ENCODE data around the gene PKP4. TPM values are rescaled to one million over a fixed set of nuclear protein-coding genes. Genes with fewer than 3 reads are reported as not detected.

The PKP4 gene
- total RNA-seq, 1 donor = 7.9 TPM

DNA sequence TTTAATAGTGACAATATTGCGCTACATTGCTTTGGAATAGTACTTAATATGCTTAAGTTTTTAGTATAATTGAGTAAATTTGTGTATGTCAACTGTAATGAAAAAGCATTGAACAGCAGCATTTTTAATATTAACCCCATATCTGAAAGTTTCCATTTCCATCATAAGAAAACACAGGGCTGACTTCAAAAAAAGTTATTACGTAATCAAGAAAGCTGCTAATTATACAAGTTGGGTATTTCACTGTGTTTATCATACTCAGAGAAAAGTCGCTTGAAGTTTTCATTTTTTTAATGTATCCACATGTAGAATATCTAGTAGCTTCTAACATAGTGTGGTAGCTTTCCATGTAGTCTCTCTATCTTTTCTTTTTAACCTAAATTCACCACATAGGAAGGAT, 146.5 kb downstream of the PKP4 start:
- Histone ChIP-seq H3K9me3 (ENCODE audit: low read depth, low read length) (no peaks in the 10 kb centered on the region), H3K4me1 (ENCODE audit: insufficient read depth, low read length) (no peaks in the 10 kb centered on the region), H3K27me3 (ENCODE audit: insufficient read depth, low read length) (no peaks in the 10 kb centered on the region), H3K4me3 (ENCODE audit: low read length) (no peak overlapping the region)

DNA sequence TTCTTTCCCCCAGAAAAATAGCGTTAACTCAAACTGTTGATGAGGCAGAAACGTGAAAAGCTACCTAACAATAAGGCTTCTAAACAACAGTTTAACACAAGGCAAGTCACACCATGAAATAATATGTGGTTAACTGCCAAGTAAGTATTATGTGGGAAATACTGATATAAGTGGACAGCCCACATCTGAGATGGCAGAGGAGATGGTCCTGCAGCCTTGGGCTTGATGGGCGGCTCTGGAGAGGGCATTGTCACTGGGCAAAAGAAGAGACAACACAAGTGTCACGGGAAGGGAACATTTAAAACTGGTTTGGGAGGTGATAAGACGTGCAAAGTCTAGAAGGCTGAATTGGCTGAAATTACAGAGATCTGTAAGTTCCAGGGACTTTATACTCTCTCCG, 147.2 kb downstream of the PKP4 start:
- Histone ChIP-seq H3K9me3 (ENCODE audit: low read depth, low read length) (no peaks in the 10 kb centered on the region), H3K4me1 (ENCODE audit: insufficient read depth, low read length) (no peaks in the 10 kb centered on the region), H3K27me3 (ENCODE audit: insufficient read depth, low read length) (no peaks in the 10 kb centered on the region), H3K4me3 (ENCODE audit: low read length) (no peak overlapping the region)

DNA sequence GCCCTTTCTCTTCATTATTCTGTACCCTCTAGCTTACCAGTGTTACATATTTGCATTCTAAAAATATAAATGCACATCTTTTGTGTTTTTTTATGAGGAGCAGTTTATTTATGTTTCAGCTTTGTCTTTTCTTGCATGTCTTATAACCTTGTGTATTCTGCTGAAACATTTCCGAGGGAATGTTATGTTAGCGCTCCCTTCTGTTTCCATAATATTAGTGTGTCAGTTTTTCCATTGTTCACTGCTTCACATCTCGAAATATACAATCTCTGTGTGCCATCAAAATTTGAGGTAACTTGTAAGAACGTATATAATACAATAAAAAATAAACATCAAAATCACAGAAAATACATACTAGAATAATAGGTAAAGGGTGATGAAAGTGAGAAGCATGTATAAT, 153.3 kb downstream of the PKP4 start:
- Histone ChIP-seq H3K4me3 (ENCODE audit: low read length) (no peak overlapping the region), H3K9me3 (ENCODE audit: low read depth, low read length) (no peaks in the 10 kb centered on the region), H3K4me1 (ENCODE audit: insufficient read depth, low read length) (no peaks in the 10 kb centered on the region), H3K27me3 (ENCODE audit: insufficient read depth, low read length) (no peaks in the 10 kb centered on the region)

DNA sequence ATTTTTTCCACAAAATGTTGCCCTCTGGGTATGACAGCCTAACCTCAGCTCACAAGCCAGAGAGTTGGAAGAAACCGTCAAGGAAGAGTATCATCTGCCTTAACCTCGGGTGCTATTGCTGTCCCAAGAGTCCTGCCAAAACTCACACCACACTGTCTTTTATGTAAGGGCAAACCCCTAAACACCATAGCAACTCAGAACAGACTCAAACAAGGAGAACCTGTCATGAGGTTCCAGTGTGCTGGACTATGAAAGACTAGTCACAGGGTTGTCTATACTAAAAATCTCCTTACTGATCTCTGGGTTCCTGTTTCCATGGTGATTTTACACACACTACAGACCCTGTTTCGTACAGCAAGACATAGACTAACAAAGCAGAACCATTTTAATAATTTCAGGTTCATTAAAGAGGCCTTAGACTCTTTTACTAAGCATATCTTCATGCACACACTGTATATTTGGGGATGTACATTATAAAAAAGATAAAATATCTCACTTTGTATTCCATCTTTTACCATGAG, 159.8 kb downstream of the PKP4 start:
- Histone ChIP-seq H3K9me3 (ENCODE audit: low read depth, low read length) (no peaks in the 10 kb centered on the region), H3K4me3 (ENCODE audit: low read length) (no peak overlapping the region), H3K27me3 (ENCODE audit: insufficient read depth, low read length) (no peaks in the 10 kb centered on the region), H3K4me1 (ENCODE audit: insufficient read depth, low read length) (no peaks in the 10 kb centered on the region)

DNA sequence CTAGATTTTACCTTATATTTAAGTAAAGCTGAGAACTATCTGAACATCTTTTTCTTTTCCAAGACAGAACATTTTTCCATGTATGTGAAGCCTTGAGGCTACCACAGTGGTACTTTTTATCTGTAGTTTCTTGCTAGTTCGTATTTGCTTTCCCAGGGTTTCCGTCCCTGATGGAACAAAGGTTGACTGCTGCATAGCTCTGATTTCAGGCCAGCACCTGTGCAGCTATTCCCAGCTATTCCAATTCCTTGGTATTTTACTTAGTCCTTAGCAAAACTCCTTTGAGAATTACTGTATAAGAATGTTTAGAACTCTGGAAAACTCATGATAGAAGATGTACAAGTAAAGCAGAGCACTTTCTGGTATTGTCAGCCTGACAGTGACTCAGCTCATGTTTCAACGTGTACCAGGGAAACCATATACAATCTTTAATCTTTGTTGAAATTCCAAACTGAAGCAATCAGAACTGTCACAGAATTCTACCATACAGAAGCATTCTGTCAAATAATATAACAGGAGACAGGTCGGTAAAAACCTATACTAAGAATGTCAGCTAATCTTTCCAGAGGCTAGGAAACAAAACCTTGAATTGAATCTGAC, 162.2 kb downstream of the PKP4 start:
- no peaks in the 10 kb centered on the region for H3K9me3 ChIP-seq (ENCODE audit: low read depth, low read length)
- H3K4me3 ChIP-seq (ENCODE audit: low read length) = no peak overlapping the region

DNA sequence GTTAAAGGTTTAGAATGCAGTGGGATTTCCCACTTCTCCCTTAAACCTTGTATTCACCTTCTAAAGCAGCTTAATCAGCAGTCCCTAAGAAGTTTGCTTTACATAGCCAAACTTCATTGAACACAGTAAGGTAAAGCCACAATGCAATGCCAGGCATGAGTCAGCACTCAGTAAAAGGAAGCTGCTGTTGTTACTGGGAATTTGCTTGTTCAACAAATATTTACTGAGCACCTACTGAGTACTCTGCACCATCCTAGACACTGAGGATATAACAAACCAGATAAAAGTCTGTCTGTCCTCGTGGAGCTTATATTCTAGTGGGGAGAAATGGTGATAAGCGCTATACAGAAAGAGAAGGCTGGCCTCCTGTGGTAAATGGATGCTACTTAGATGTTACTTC, 162.7 kb downstream of the PKP4 start:
- H3K4me3 ChIP-seq (ENCODE audit: low read length) = no peak overlapping the region
- H3K9me3 ChIP-seq (ENCODE audit: low read depth, low read length) = no peaks in the 10 kb centered on the region
- no peaks in the 10 kb centered on the region for H3K4me1 ChIP-seq (ENCODE audit: insufficient read depth, low read length)
- H3K27me3 ChIP-seq (ENCODE audit: insufficient read depth, low read length) = no peaks in the 10 kb centered on the region

More for the DNA sequence above, 162.2 kb downstream of the PKP4 start:
- Histone ChIP-seq H3K27me3 (ENCODE audit: insufficient read depth, low read length) (no peaks in the 10 kb centered on the region), H3K4me1 (ENCODE audit: insufficient read depth, low read length) (no peaks in the 10 kb centered on the region)

DNA sequence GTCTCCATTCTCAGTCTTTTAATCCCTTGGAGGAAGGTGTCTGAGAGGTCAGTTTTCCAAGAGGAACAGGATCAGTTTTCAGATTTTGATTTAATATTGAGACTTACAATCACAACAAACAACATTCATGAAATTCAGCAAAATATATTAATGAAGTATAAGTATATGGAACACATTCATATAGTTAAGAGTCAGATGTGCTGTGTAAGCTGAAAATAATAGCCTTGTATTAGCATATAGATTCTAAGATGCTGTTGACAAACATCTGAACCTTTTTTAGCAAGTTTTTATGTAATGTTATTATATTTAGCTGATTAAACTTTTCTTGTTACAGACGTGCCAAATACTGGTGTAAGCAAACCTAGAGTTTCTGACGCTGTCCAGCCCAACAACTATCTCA, 163.9 kb downstream of the PKP4 start:
- Histone ChIP-seq H3K4me1 (ENCODE audit: insufficient read depth, low read length) (no peaks in the 10 kb centered on the region), H3K27me3 (ENCODE audit: insufficient read depth, low read length) (no peaks in the 10 kb centered on the region), H3K4me3 (ENCODE audit: low read length) (no peak overlapping the region), H3K9me3 (ENCODE audit: low read depth, low read length) (no peaks in the 10 kb centered on the region)

DNA sequence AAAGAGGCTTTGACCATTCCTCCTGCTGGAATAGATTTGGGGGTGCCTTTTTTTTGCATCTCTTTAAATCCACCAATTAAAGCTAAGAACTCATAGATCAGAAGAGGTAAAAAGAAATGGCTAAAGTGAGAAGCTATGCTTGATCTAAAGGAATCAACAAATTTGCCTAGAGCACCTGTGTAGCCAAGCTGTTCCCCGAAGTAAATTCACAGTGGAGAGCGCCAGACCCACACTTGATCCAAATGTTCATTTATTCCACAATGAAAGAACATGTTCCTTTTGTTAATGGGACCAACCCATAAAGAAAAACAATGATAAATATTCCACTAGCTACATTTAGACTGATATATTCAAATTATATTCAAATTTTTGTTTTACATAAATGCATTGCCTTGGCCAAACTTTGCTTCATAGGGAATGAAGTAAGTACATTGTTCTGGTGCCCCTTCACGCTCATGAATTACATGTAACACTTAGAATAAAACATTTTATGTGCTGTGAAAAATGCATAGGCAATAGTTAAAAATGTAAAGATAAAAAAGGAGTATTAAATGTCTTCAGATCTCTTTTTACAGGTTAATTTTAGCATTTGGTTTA, 167.4 kb downstream of the PKP4 start:
- Histone ChIP-seq H3K4me1 (ENCODE audit: insufficient read depth, low read length) (no peaks in the 10 kb centered on the region), H3K9me3 (ENCODE audit: low read depth, low read length) (no peaks in the 10 kb centered on the region), H3K27me3 (ENCODE audit: insufficient read depth, low read length) (no peaks in the 10 kb centered on the region), H3K4me3 (ENCODE audit: low read length) (no peak overlapping the region)

DNA sequence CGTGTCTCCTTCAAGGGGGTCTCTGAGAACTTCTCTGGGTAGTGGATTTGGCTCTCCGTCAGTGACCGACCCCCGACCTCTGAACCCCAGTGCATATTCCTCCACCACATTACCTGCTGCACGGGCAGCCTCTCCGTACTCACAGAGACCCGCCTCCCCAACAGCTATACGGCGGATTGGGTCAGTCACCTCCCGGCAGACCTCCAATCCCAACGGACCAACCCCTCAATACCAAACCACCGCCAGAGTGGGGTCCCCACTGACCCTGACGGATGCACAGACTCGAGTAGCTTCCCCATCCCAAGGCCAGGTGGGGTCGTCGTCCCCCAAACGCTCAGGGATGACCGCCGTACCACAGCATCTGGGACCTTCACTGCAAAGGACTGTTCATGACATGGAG, 168.2 kb downstream of the PKP4 start:
- Histone ChIP-seq H3K4me3 (ENCODE audit: low read length) (no peak overlapping the region), H3K27me3 (ENCODE audit: insufficient read depth, low read length) (no peaks in the 10 kb centered on the region), H3K9me3 (ENCODE audit: low read depth, low read length) (no peaks in the 10 kb centered on the region), H3K4me1 (ENCODE audit: insufficient read depth, low read length) (no peaks in the 10 kb centered on the region)

DNA sequence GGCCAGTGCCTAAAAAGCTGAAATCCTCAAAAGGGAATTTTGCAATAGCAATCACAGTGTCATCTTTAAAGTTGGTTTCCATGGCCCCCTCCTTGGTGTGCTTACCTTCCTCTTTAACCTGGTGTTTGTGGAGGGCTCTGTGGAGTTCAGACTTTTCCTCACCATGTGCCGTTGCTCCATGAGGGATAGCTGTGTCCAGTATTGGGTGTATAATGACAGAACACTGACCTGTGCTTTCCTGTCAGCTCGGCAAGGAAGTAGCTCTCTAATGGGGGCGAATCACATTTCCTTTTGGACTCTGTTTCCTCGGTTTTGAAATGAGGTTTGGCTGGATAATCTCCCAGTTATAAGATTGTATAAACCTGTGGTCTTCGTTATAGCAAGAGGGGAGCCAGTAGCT, 172.4 kb downstream of the PKP4 start:
- Histone ChIP-seq H3K4me3 (ENCODE audit: low read length) (no peak overlapping the region), H3K4me1 (ENCODE audit: insufficient read depth, low read length) (no peaks in the 10 kb centered on the region), H3K27me3 (ENCODE audit: insufficient read depth, low read length) (no peaks in the 10 kb centered on the region), H3K9me3 (ENCODE audit: low read depth, low read length) (no peaks in the 10 kb centered on the region)

DNA sequence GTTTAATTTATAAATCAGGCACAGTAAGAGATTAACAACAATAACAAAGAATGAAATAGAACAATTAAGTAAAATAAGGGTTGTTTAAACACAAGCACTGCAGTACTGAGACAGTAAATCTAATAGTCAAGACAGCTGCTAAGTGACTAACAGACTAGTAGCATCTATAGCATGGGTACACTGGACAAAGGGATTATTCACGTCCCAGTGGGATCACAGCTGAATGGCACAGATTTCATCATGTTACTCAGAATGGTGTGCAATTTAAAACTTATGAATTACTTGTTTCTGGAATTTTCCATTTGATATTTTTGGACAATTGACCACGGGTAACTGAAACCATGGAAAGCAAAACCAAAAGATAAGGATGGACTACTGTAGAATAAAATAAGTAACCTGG, 176.5 kb downstream of the PKP4 start:
- H3K9me3 ChIP-seq (ENCODE audit: low read depth, low read length) = no peaks in the 10 kb centered on the region
- no peaks in the 10 kb centered on the region for H3K4me1 ChIP-seq (ENCODE audit: insufficient read depth, low read length)
- no peaks in the 10 kb centered on the region for H3K27me3 ChIP-seq (ENCODE audit: insufficient read depth, low read length)
- no peak overlapping the region for H3K4me3 ChIP-seq (ENCODE audit: low read length)

DNA sequence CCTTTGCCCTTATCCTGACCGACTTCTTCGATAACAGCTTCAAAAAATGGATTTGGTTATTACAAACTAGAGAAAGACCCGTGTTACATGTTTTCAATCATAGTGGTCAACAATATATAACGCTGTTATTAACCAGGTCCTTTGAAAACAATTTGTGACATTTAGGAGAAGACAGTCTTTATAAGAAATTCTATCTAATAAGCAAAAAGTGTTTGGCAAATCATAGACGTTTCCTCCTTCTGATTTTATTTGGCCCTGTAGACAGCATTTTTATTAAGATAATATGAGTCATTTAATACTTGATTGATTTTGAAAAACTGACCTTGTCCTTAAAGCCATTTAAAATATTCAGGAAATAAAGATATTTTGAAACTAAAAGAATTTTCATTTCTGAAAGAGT, 177.9 kb downstream of the PKP4 start:
- H3K4me1 ChIP-seq (ENCODE audit: insufficient read depth, low read length) = no peaks in the 10 kb centered on the region
- H3K9me3 ChIP-seq (ENCODE audit: low read depth, low read length) = no peaks in the 10 kb centered on the region
- H3K4me3 ChIP-seq (ENCODE audit: low read length) = no peak overlapping the region
- no peaks in the 10 kb centered on the region for H3K27me3 ChIP-seq (ENCODE audit: insufficient read depth, low read length)

DNA sequence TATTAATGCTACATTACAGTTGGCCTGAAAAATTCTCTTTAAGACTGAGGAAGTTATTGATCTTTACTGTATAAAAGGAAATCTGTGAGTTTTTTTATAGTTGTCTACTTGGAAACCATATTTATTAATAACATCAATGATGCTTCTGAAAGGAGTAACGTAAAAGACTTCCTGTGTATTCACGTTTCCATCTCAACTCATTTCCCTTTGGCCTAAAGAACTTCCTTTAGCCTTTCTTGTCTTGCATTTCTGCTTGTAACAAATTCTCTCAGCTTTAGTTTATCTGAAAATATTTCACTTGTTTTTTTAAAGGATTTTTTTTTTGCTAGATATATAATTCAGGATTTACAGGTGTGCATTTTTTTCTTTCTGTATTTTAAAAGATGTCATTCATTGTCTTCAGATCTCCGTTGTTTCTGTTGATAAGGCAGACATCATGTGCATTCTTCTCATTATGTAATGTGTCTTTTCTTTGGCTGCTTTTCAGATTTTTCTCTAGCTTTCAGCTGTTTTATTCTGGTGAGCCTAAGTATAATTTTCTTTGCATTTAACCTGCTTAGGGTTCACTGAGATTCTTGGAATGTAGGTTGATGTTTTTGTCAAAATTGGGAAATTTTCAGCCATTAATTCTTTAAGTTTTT, 179.3 kb downstream of the PKP4 start:
- Histone ChIP-seq H3K27me3 (ENCODE audit: insufficient read depth, low read length) (no peaks in the 10 kb centered on the region), H3K4me1 (ENCODE audit: insufficient read depth, low read length) (no peaks in the 10 kb centered on the region), H3K9me3 (ENCODE audit: low read depth, low read length) (no peaks in the 10 kb centered on the region), H3K4me3 (ENCODE audit: low read length) (no peak overlapping the region)

DNA sequence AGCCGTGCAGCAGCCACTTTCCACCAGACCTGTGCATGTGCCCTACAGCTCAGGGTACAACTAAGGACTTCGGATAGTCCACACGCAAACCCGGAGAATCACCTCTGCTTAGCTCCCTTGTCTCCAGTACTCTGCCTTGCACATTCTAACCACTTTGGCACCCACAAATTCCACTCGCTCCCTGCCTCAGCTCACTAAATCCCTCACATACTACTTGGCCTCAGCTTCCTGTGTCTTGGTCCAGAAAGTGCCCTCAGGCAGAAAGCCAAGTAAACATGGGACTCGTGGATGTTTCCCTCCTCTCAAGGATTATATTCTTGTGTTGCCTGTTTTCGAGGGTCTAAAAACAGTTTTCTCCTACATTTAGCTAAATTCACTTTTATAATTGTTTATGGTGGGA, 180.6 kb downstream of the PKP4 start:
- no peaks in the 10 kb centered on the region for H3K27me3 ChIP-seq (ENCODE audit: insufficient read depth, low read length)
- no peaks in the 10 kb centered on the region for H3K9me3 ChIP-seq (ENCODE audit: low read depth, low read length)
- no peak overlapping the region for H3K4me3 ChIP-seq (ENCODE audit: low read length)
- no peaks in the 10 kb centered on the region for H3K4me1 ChIP-seq (ENCODE audit: insufficient read depth, low read length)

DNA sequence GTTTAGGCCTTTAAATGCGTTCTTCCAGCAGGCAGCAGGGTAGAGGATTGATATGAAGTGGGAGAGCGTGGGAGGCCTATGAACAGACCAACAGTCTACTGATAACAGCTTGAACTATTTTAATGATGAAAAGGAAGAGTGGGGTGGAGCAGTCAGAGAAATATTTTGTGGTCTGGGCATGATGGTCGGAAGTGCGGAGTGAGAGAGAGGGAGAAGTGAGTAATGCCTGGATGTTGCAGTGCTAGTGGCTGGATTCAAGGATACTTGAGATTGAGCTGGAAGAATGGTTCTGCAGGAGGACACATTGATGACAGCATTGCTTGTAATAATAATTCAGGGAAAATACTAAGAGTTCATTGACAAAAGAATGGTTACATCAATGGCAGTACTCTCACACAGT, 187.4 kb downstream of the PKP4 start:
- Histone ChIP-seq H3K9me3 (ENCODE audit: low read depth, low read length) (no peaks in the 10 kb centered on the region), H3K4me3 (ENCODE audit: low read length) (no peak overlapping the region), H3K4me1 (ENCODE audit: insufficient read depth, low read length) (no peaks in the 10 kb centered on the region), H3K27me3 (ENCODE audit: insufficient read depth, low read length) (no peaks in the 10 kb centered on the region)

DNA sequence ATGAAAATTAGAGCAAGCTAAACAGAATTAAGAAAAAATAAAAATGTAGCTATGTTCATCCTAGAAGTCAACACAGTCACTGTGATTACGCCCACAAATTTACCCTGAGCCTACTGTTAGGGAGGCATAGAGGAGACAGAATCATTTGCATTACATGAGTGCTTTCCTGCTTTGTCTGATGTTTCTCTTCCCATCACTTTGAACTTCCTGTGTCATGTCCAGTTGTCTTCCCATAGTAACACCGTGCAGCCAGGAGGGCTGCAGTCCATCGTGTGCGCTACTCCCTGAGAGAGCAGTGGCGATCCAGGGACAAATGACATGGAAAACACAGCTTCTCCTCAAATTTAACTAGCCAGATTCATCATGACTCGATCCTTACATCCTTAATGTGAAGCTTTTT, 188.5 kb downstream of the PKP4 start:
- H3K9me3 ChIP-seq (ENCODE audit: low read depth, low read length) = no peaks in the 10 kb centered on the region
- no peaks in the 10 kb centered on the region for H3K27me3 ChIP-seq (ENCODE audit: insufficient read depth, low read length)
- H3K4me1 ChIP-seq (ENCODE audit: insufficient read depth, low read length) = no peaks in the 10 kb centered on the region
- H3K4me3 ChIP-seq (ENCODE audit: low read length) = no peak overlapping the region
